WTC11 (cell line): ENCODE data around the gene ZNF483. TPM values are rescaled to one million over a fixed set of nuclear protein-coding genes. Genes with fewer than 3 reads are reported as not detected.
A peak's percentile ranks its signal among the peaks of the same experiment; 100 is the strongest.

Experiments
- ATAC-seq: fragments of 200-7000 bp; cut with Tn5 transposase; 2 replicates; pipeline ENCODE4 v1.10.0; 2021; ENCODE audit warnings: mild to moderate bottlenecking, moderate library complexity
- CTCF ChIA-PET: fragments of 300-600 bp; sonication (Branson Sonifier 250); formaldehyde crosslinking; loops from one replicate; lab custom pipeline; 2021; ENCODE audit warnings: antibody characterized with exemption; lab: Charles Lee
- POLR2A ChIA-PET: fragments of 350-600 bp; sonication (Branson Sonifier 250); formaldehyde crosslinking; loops from one replicate; lab custom pipeline; 2021; ENCODE audit warnings: antibody characterized with exemption; lab: Charles Lee
- DNase-seq: peaks from one replicate; pipeline ENCODE4 v3.0.0; 2021; ENCODE audit warnings: low spot score
- H3K27ac Mint-ChIP-seq: 2 replicates; pipeline ENCODE4 v1.8.0; 2021; ENCODE audit warnings: mixed read lengths
- H3K27me3 Mint-ChIP-seq: 2 replicates; pipeline ENCODE4 v1.8.0; 2021; ENCODE audit warnings: low read depth, mild to moderate bottlenecking, moderate library complexity, mixed read lengths
- H3K36me3 Mint-ChIP-seq: 2 replicates; pipeline ENCODE4 v1.8.0; 2021; ENCODE audit warnings: mixed read lengths
- H3K4me1 Mint-ChIP-seq: 2 replicates; pipeline ENCODE4 v1.8.0; 2022; ENCODE audit warnings: mixed read lengths
- H3K4me3 Mint-ChIP-seq: 2 replicates; pipeline ENCODE4 v1.8.0; 2021; ENCODE audit warnings: mild to moderate bottlenecking, moderate library complexity, mixed read lengths
- H3K9me3 Mint-ChIP-seq: 2 replicates; pipeline ENCODE4 v1.8.0; 2021; ENCODE audit warnings: mixed read lengths
- AFF4 ChIP-seq: sonication (generic); formaldehyde crosslinking; IDR thresholded peaks from 2 replicates; pipeline ENCODE4 v1.8.1; 2023; ENCODE audit warnings: mild to moderate bottlenecking, missing genetic modification reagents, borderline replicate concordance
- ARID4B ChIP-seq: sonication (generic); formaldehyde crosslinking; IDR thresholded peaks from 2 replicates; pipeline ENCODE4 v1.8.0; 2023; ENCODE audit warnings: missing genetic modification reagents, mild to moderate bottlenecking, borderline replicate concordance
- ATF3 ChIP-seq: sonication (generic); formaldehyde crosslinking; conservative IDR thresholded peaks from 2 replicates; pipeline ENCODE4 v1.8.1; 2022; ENCODE audit warnings: mild to moderate bottlenecking, missing genetic modification reagents
- CREM ChIP-seq: sonication (generic); formaldehyde crosslinking; IDR thresholded peaks from 2 replicates; pipeline ENCODE4 v1.8.1; 2022; ENCODE audit warnings: mild to moderate bottlenecking, missing genetic modification reagents, moderate library complexity
- ERG ChIP-seq: fragments of 250-450 bp; sonication (Bioruptor Pico); IDR thresholded peaks from 2 replicates; pipeline ENCODE4 v1.8.0; 2021; ENCODE audit warnings: mild to moderate bottlenecking
- FOXP1 ChIP-seq: sonication (generic); formaldehyde crosslinking; IDR thresholded peaks from 2 replicates; pipeline ENCODE4 v1.8.0; 2022; ENCODE audit warnings: missing genetic modification reagents, mild to moderate bottlenecking, moderate library complexity, borderline replicate concordance
- FOXP4 ChIP-seq: sonication (generic); formaldehyde crosslinking; IDR thresholded peaks from 2 replicates; pipeline ENCODE4 v1.8.0; 2022; ENCODE audit warnings: mild to moderate bottlenecking, missing genetic modification reagents
- GABPB1 ChIP-seq: sonication (generic); formaldehyde crosslinking; IDR thresholded peaks from 2 replicates; pipeline ENCODE4 v1.8.1; 2023; ENCODE audit warnings: mild to moderate bottlenecking, missing genetic modification reagents
- GRHL2 ChIP-seq: fragments of 250-450 bp; sonication (Bioruptor Pico); IDR thresholded peaks from 2 replicates; pipeline ENCODE4 v1.8.0; 2022; ENCODE audit warnings: mild to moderate bottlenecking, moderate library complexity; ENCODE audit not compliant: insufficient replicate concordance, severe bottlenecking
- KAT7 ChIP-seq: sonication (generic); formaldehyde crosslinking; IDR thresholded peaks from 2 replicates; pipeline ENCODE4 v1.8.1; 2023; ENCODE audit warnings: missing genetic modification reagents, mild to moderate bottlenecking, borderline replicate concordance
- MXD4 ChIP-seq: fragments of 250-450 bp; sonication (Bioruptor Pico); IDR thresholded peaks from 2 replicates; pipeline ENCODE4 v1.8.0; 2021; ENCODE audit warnings: mild to moderate bottlenecking, moderate library complexity, borderline replicate concordance
- PRRX2 ChIP-seq: fragments of 250-450 bp; sonication (Bioruptor Pico); IDR thresholded peaks from 2 replicates; pipeline ENCODE4 v1.8.0; 2021; ENCODE audit warnings: mild to moderate bottlenecking
- SMAD4 ChIP-seq: sonication (generic); formaldehyde crosslinking; IDR thresholded peaks from 2 replicates; pipeline ENCODE4 v1.8.0; 2022; ENCODE audit warnings: mild to moderate bottlenecking, missing genetic modification reagents
- TCF7 ChIP-seq: sonication (generic); formaldehyde crosslinking; IDR thresholded peaks from 2 replicates; pipeline ENCODE4 v1.8.0; 2022; ENCODE audit warnings: mild to moderate bottlenecking, low read depth, missing genetic modification reagents, moderate library complexity
- TEAD4 ChIP-seq: sonication (generic); formaldehyde crosslinking; IDR thresholded peaks from 2 replicates; pipeline ENCODE4 v1.8.0; 2022; ENCODE audit warnings: mild to moderate bottlenecking, missing genetic modification reagents
- USF2 ChIP-seq: sonication (generic); formaldehyde crosslinking; IDR thresholded peaks from 2 replicates; pipeline ENCODE4 v1.8.1; 2023; ENCODE audit warnings: mild to moderate bottlenecking, missing genetic modification reagents, moderate library complexity
- ZNF219 ChIP-seq: sonication (generic); formaldehyde crosslinking; IDR thresholded peaks from 2 replicates; pipeline ENCODE4 v1.8.0; 2023; ENCODE audit warnings: missing genetic modification reagents, mild to moderate bottlenecking, borderline replicate concordance
- ZNF396 ChIP-seq: fragments of 250-450 bp; sonication (Bioruptor Pico); IDR thresholded peaks from 2 replicates; pipeline ENCODE4 v1.8.0; 2021; ENCODE audit warnings: mild to moderate bottlenecking, moderate library complexity, borderline replicate concordance
- ZNF425 ChIP-seq: fragments of 250-450 bp; sonication (Bioruptor Pico); conservative IDR thresholded peaks from 2 replicates; pipeline ENCODE4 v1.9.0; 2021; ENCODE audit warnings: mild to moderate bottlenecking
- ZNF671 ChIP-seq: fragments of 250-450 bp; sonication (Bioruptor Pico); IDR thresholded peaks from 2 replicates; pipeline ENCODE4 v1.8.0; 2021; ENCODE audit warnings: mild to moderate bottlenecking
- total RNA-seq: library from RNA; stranded (reverse); gene quantifications from 3 replicates; pipeline ENCODE4 v1.2.3, GENCODE V29; 2021

ZNF483 gene
- total RNA-seq, 1 experiment from 2014 or later: 77.4 TPM

- peak within 1 kb of the TSS; percentile 85 for H3K4me3 Mint-ChIP-seq
- peak; percentile 73 for ATAC-seq
- peaks cover 30% of the 10 kb centered on the region for H3K4me1 Mint-ChIP-seq
- no peaks in the 10 kb centered on the region for H3K27me3 Mint-ChIP-seq
- no peaks in the 10 kb centered on the region for H3K36me3 Mint-ChIP-seq
- ChIA-PET CTCF (no interaction called here), POLR2A (interaction anchor here (1.1 kb wide), 1 partner anchor 32 kb away, joined by 3 read pairs; no protein-coding TSS in a partner anchor)
- 0 out of 2 replicates have a peak, but pooled peaks cover 3% of the 10 kb centered on the region for H3K9me3 Mint-ChIP-seq
- H3K27ac Mint-ChIP-seq: peak within 1 kb of the TSS; percentile 96
- peak; percentile 71 for DNase-seq
- TF ChIP-seq ZNF425 (CRISPR knock-in tag) (no peak), AFF4 (CRISPR knock-in tag) (peak; percentile 54; the same call in 1 of the 2 replicates), ARID4B (CRISPR knock-in tag) (peak; percentile 61), GRHL2 (CRISPR knock-in tag) (no peak), SMAD4 (CRISPR knock-in tag) (no peak), ZNF219 (CRISPR knock-in tag) (no peak), ZNF671 (CRISPR knock-in tag) (no peak), ERG (CRISPR knock-in tag) (no peak), ZNF396 (CRISPR knock-in tag) (no peak), ATF3 (CRISPR knock-in tag) (no peak), TCF7 (CRISPR knock-in tag) (no peak), PRRX2 (no peak), FOXP4 (CRISPR knock-in tag) (no peak), USF2 (no peak), CREM (CRISPR knock-in tag) (peak; percentile 37; the same call in 1 of the 2 replicates), FOXP1 (CRISPR knock-in tag) (peak; percentile 29; the same call in 1 of the 2 replicates), GABPB1 (no peak), MXD4 (CRISPR knock-in tag) (no peak), TEAD4 (peak; percentile 13; the same call in 1 of the 2 replicates), KAT7 (CRISPR knock-in tag) (peak; percentile 38; the same call in 1 of the 2 replicates)
These were observed 41.0 kb upstream of the ZNF483 start, which contains the start of gene ECPAS for GRCh38 chr9:111483858-111484571. Gene ECPAS (minus strand): TSS chr9:111484383. CDS start chr9:111472918, 11,465 bp downstream.
